ENCODE data around the gene RASGEF1B. TPM values are rescaled to one million over a fixed set of nuclear protein-coding genes. Genes with fewer than 3 reads are reported as not detected.

The RASGEF1B gene
- total and polyA plus RNA-seq, 12 donors = 1.3 to 8.1 (median 3.4) TPM

DNA sequence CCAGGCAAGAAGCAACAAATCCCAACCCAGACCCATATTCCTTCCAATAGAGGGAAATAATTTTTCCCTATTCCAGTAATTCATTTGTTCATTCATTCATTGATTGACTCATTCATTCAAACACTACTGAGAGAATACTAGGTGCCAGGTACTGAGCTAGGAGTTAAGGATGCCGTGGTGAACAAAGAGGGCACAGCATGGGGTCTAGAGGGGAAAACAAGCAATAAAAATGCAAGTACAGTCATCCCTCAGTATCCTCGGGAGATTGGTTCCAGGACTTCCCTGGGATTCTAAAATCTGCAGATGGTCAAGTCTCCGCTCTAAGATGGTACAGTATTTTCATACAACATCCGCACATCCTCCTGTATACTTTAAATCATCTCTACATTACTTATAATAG, 18.7 kb downstream of the RASGEF1B start:
- WGBS, 2 donors = 93 to 95% methylated on average over 4 of the region's 4 CpGs
- no peak for DNase-seq
- ATAC-seq = no peak
- no peak overlapping the region for H3K27ac ChIP-seq
- H3K4me3 ChIP-seq = no peak overlapping the region
- intact Hi-C loops (cut with DNase I) = no loop called here
- no peaks in the 10 kb centered on the region for H3K9me3 ChIP-seq
- TF ChIP-seq, protein P1, sequence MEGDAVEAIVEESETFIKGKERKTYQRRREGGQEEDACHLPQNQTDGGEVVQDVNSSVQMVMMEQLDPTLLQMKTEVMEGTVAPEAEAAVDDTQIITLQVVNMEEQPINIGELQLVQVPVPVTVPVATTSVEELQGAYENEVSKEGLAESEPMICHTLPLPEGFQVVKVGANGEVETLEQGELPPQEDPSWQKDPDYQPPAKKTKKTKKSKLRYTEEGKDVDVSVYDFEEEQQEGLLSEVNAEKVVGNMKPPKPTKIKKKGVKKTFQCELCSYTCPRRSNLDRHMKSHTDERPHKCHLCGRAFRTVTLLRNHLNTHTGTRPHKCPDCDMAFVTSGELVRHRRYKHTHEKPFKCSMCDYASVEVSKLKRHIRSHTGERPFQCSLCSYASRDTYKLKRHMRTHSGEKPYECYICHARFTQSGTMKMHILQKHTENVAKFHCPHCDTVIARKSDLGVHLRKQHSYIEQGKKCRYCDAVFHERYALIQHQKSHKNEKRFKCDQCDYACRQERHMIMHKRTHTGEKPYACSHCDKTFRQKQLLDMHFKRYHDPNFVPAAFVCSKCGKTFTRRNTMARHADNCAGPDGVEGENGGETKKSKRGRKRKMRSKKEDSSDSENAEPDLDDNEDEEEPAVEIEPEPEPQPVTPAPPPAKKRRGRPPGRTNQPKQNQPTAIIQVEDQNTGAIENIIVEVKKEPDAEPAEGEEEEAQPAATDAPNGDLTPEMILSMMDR (IDR thresholded peaks at IDR 0.05) = no peak
- no peaks in the 10 kb centered on the region for H3K27me3 ChIP-seq
- peaks cover 0 to 94% (median 3%) of the 10 kb centered on the region in 9 donors for H3K36me3 ChIP-seq
- H3K4me1 ChIP-seq = peaks cover 0 to 11% (median 0%) of the 10 kb centered on the region in 9 donors

DNA sequence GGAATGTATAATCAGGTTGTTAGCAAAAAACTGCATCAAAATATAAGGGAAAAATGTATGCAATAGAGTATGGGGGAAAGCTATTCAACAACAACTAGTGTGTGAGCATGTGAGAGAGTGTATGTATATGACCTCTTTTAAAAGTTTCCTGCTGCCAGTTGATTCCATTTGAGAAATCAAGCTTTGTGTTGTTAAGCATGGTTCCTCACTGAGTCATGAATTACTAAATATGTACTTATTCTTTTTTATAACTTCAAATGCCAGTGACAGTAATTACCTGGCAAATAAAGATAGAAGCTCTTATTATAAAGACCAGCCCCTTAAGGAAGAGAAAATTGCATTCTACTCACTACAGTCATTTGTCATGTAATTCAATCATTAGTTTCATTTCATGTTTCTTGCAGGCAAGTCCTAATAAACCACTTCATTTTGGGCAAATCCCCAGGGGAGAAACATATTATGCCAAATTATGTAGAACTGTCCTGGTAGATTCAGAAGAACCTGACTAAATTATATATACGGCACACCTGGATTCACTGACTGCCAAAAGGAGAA, 19.2 kb downstream of the RASGEF1B start:
- intact Hi-C loops (cut with DNase I) = no loop called here

DNA sequence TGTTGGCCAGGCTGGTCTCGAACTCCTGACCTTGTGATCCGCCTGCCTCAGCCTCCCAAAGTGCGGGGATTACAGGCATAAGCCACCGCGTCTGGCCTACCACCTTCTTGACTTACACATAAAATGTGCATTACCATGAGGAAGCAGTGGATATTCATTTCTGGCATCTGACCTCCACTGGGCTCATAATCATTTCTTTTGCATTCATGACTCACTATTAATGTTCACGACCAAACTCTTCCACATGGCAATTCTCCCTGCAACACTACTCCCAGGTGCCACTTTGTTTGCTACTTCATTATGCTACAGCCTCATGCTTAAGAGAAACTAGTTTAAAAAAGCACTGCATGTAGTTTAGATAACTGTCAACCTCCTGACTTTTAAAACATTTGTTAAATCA, 22.7 kb downstream of the RASGEF1B start:
- Histone ChIP-seq H3K27ac (no peak overlapping the region), H3K4me3 (no peak overlapping the region), H3K4me1 (peaks cover 0 to 8% (median 0%) of the 10 kb centered on the region in 9 donors), H3K36me3 (peaks cover 0 to 97% (median 22%) of the 10 kb centered on the region in 9 donors), H3K27me3 (no peaks in the 10 kb centered on the region), H3K9me3 (no peaks in the 10 kb centered on the region)
- ATAC-seq (no peak), DNase-seq (no peak)
- intact Hi-C loops (cut with DNase I) = loop anchor here in 1 of 10 donors (5.0 kb wide), 1 partner anchor 37 kb away; no protein-coding TSS in a partner anchor
- WGBS, 2 donors = 92 to 94% methylated on average over 6 of the region's 6 CpGs
- TF ChIP-seq, protein P1 (IDR thresholded peaks at IDR 0.05) = no peak

More for the DNA sequence above, 19.2 kb downstream of the RASGEF1B start:
- ATAC-seq (no peak), DNase-seq (no peak)
- H3K27me3 ChIP-seq = no peaks in the 10 kb centered on the region
- peaks cover 0 to 94% (median 3%) of the 10 kb centered on the region in 9 donors for H3K36me3 ChIP-seq
- TF ChIP-seq, protein P1 (IDR thresholded peaks at IDR 0.05) = no peak
- H3K27ac ChIP-seq = no peak overlapping the region
- H3K4me1 ChIP-seq = peaks cover 0 to 11% (median 0%) of the 10 kb centered on the region in 9 donors
- no peak overlapping the region for H3K4me3 ChIP-seq
- H3K9me3 ChIP-seq = no peaks in the 10 kb centered on the region
- WGBS, 2 donors = 92 to 100% methylated on average over 1 of the region's 1 CpG

DNA sequence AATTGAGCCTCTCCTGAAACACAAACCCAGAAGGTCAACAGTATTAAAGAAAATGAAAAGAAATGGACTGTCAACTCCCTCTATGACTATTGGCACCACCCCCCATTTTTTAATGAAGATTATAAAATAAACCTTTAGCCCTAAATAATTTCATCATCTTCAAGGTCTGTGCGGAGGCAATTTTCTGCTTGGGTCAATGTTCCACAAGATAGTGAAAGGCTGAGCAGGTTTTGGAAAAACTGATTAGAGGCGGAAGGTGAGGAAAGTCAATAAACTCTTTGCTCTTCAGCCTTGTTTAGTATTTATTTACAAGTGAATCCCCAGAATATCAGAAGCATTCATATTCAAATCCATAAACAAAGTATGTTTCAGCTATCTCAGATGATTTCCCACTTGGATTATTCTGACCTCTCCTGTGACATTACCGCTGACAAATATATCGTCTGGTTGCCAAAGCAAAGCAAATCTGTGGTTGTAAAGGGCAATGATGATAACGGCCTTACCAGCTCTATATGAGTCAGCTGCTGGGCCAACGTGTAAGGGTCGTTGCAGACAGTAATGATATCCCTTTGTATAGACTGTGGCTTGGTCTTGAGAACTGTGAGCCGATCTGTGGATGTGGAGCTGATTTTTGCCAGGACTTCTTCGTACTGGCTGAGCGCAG, 24.0 kb downstream of the RASGEF1B start:
- H3K36me3 ChIP-seq = peaks cover 0 to 97% (median 20%) of the 10 kb centered on the region in 9 donors
- peak overlapping the region in 2 of 10 donors; percentile 27 to 31 for H3K27ac ChIP-seq
- H3K27me3 ChIP-seq = no peaks in the 10 kb centered on the region
- H3K9me3 ChIP-seq = no peaks in the 10 kb centered on the region
- ATAC-seq (peak in 1 of 8 donors; percentile 70), DNase-seq (no peak)
- TF ChIP-seq, protein P1 (IDR thresholded peaks at IDR 0.05) = no peak
- H3K4me1 ChIP-seq = peaks cover 0 to 8% (median 0%) of the 10 kb centered on the region in 9 donors
- no peak overlapping the region for H3K4me3 ChIP-seq
- 57 to 59% methylated on average over 10 of the region's 10 CpGs for WGBS, 2 donors
- intact Hi-C loops (cut with DNase I) = loop anchor here in 1 of 10 donors (5.0 kb wide), 1 partner anchor 35 kb away; no protein-coding TSS in a partner anchor
